Ishikawa (cell line): ENCODE data around the gene NKAIN2.

Experiments
- CEBPB ChIP-seq: IDR thresholded peaks from 2 replicates; pipeline ENCODE4 v1.6.1; 2012
- CREB1 ChIP-seq: IDR thresholded peaks from 2 replicates; pipeline ENCODE4 v1.6.1; 2012; ENCODE audit warnings: low read depth
- EGR1 ChIP-seq: IDR thresholded peaks from 2 replicates; pipeline ENCODE4 v1.6.1; 2012
- EP300 ChIP-seq: IDR thresholded peaks from 2 replicates; pipeline ENCODE4 v1.6.1; 2012; ENCODE audit warnings: borderline replicate concordance
- FOXM1 ChIP-seq: IDR thresholded peaks from 2 replicates; pipeline ENCODE4 v1.6.1; 2012; ENCODE audit warnings: low read depth, borderline replicate concordance
- MAX ChIP-seq: IDR thresholded peaks from 2 replicates; pipeline ENCODE4 v1.6.1; 2012
- NFIC ChIP-seq: IDR thresholded peaks from 2 replicates; pipeline ENCODE4 v1.6.1; 2012
- RAD21 ChIP-seq: IDR thresholded peaks from 2 replicates; pipeline ENCODE4 v1.6.1; 2012; ENCODE audit warnings: low read depth
- REST ChIP-seq: IDR thresholded peaks from 2 replicates; pipeline ENCODE4 v1.6.1; 2012; ENCODE audit warnings: low read depth, mild to moderate bottlenecking
- TAF1 ChIP-seq: IDR thresholded peaks from 2 replicates; pipeline ENCODE4 v1.6.1; 2012; ENCODE audit warnings: low read depth, mild to moderate bottlenecking
- TCF12 ChIP-seq: IDR thresholded peaks from 2 replicates; pipeline ENCODE4 v1.6.1; 2012; ENCODE audit warnings: low read depth
- TEAD4 ChIP-seq: IDR thresholded peaks from 2 replicates; pipeline ENCODE4 v1.6.1; 2012
- USF1 ChIP-seq: IDR thresholded peaks from 2 replicates; pipeline ENCODE4 v1.6.1; 2012
- YY1 ChIP-seq: IDR thresholded peaks from 2 replicates; pipeline ENCODE4 v1.6.1; 2012; ENCODE audit warnings: low read depth
- ZBTB7A ChIP-seq: IDR thresholded peaks from 2 replicates; pipeline ENCODE4 v1.6.1; 2012; ENCODE audit warnings: low read depth

The NKAIN2 gene

GRCh38 chr6:123784330-123784729, 19.3 kb upstream of the NKAIN2 start:
- TF ChIP-seq RAD21 (no peak), FOXM1 (no peak), TEAD4 (no peak), NFIC (no peak), CEBPB (no peak), USF1 (no peak), TCF12 (no peak)

- TF ChIP-seq TEAD4 (no peak), YY1 (no peak), CREB1 (no peak), USF1 (no peak), EGR1 (no peak), FOXM1 (no peak)
Observed at GRCh38 chr6:123785039-123785438, 18.6 kb upstream of the NKAIN2 start.

GRCh38 chr6:123788319-123788718, 15.3 kb upstream of the NKAIN2 start:
- TF ChIP-seq REST (no peak), ZBTB7A (no peak), USF1 (no peak), TCF12 (no peak), TAF1 (no peak), YY1 (no peak), TEAD4 (no peak), FOXM1 (no peak), MAX (no peak), EP300 (no peak), CREB1 (no peak), CEBPB (no peak), RAD21 (no peak), NFIC (no peak), EGR1 (no peak)

- TF ChIP-seq TCF12 (no peak), ZBTB7A (no peak), CREB1 (no peak), YY1 (no peak), RAD21 (no peak), NFIC (no peak), TEAD4 (no peak), TAF1 (no peak), CEBPB (no peak), USF1 (no peak), EGR1 (no peak), REST (no peak), MAX (no peak), EP300 (no peak), FOXM1 (no peak)
Observed at GRCh38 chr6:123794190-123794589, 9.5 kb upstream of the NKAIN2 start.

- no peak for TF ChIP-seq EP300
Observed at GRCh38 chr6:123794799-123795198, 8.9 kb upstream of the NKAIN2 start.

GRCh38 chr6:123801067-123801466, 2.6 kb upstream of the NKAIN2 start:
- no peak for TF ChIP-seq CEBPB
- no peak for TF ChIP-seq TCF12
- TF ChIP-seq YY1 = no peak
